Measurements from ENCODE around the gene TRAF3. TPM values are rescaled to one million over a fixed set of nuclear protein-coding genes. Genes with fewer than 3 reads are reported as not detected.

TRAF3 gene
- total RNA-seq, 2 experiments from 2014 or later: 39.1 to 40.2 TPM

DNA sequence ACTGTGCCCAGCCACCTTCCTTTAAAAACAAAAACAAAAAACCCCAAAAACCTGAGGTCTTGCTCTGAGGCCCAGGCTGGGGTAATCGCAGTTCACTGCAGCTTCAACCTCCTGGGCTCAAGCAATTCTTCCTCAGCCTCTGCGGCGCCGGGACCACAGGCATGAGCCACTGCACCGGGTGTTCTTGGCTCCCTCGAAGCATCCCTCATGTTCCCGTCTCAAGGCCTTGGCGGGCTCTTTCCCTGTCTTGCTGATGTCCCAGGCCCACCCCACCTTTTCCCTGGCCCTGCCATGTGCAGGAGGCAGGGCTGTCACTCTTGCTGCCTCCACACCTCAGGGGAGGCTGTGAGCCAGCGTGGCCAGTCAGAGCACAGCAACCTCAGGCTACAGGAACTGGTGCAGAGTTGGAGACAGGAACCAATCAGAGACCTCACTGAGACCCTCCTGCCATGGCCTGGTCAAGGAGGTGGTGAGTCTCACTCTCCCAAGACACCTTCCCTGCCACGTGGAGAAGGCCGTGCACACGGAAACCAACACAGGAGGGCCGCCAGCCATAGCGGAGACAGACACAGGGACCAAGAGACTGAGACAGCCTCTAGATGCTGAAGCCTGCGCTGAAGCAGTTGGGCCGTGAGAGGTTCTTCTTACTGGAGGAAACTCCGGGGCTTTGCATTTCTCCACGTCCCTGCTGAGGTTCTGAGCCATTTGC is 139.3 kb downstream of the TRAF3 start:
- no peaks in the 10 kb centered on the region for H3K9me3 Mint-ChIP-seq
- H3K36me3 Mint-ChIP-seq (ENCODE audit: low read depth): no peaks in the 10 kb centered on the region
- ChIA-PET CTCF (interaction anchor here (3.9 kb wide), 1 partner anchor 222 kb away, joined by 25 read pairs; no protein-coding TSS in a partner anchor), POLR2A (interaction anchor here (0.6 to 1.3 kb wide), 2 partner anchors 20 to 138 kb away, joined by 3 read pairs; no protein-coding TSS in a partner anchor)
- DNase-seq: no peak
- no peaks in the 10 kb centered on the region for H3K27me3 Mint-ChIP-seq
- intact Hi-C loops (cut with micrococcal nuclease): loop anchor here (5.0 kb wide), 1 partner anchor 224 kb away; no protein-coding TSS in a partner anchor
- H3K4me1 Mint-ChIP-seq (ENCODE audit: low read depth): no peaks in the 10 kb centered on the region
- ATAC-seq: no peak
- H3K4me3 Mint-ChIP-seq: no peak overlapping the region
- TF ChIP-seq, protein P1, sequence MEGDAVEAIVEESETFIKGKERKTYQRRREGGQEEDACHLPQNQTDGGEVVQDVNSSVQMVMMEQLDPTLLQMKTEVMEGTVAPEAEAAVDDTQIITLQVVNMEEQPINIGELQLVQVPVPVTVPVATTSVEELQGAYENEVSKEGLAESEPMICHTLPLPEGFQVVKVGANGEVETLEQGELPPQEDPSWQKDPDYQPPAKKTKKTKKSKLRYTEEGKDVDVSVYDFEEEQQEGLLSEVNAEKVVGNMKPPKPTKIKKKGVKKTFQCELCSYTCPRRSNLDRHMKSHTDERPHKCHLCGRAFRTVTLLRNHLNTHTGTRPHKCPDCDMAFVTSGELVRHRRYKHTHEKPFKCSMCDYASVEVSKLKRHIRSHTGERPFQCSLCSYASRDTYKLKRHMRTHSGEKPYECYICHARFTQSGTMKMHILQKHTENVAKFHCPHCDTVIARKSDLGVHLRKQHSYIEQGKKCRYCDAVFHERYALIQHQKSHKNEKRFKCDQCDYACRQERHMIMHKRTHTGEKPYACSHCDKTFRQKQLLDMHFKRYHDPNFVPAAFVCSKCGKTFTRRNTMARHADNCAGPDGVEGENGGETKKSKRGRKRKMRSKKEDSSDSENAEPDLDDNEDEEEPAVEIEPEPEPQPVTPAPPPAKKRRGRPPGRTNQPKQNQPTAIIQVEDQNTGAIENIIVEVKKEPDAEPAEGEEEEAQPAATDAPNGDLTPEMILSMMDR (IDR thresholded peaks at IDR 0.05): no peak
- no peak overlapping the region for H3K27ac Mint-ChIP-seq

DNA sequence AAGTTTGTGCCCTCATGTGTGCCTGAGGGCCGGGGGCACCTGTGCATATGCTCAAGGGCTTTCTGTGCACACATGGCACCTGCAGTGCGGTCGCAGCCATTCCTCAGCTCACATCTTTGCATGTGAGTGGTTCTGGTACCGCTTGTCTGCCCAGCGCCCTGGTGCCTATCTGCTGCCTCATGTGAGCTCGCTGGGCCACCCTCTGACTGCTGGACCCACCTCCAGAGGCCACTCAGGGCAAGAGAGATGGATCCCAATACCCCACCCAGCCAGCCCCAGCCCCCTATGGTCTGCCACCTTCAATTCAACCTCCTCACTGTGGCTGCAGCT is 139.8 kb downstream of the TRAF3 start:
- Mint-ChIP-seq H3K4me3 (no peak overlapping the region), H3K27ac (peak overlapping the region; percentile 50), H3K4me1 (ENCODE audit: low read depth) (no peaks in the 10 kb centered on the region), H3K27me3 (no peaks in the 10 kb centered on the region), H3K36me3 (ENCODE audit: low read depth) (no peaks in the 10 kb centered on the region), H3K9me3 (no peaks in the 10 kb centered on the region)
- TF ChIP-seq, protein P1 (IDR thresholded peaks at IDR 0.05): no peak
- ATAC-seq (no peak), DNase-seq (no peak)
- POLR2A ChIA-PET: interaction anchor here (0.6 kb wide), 1 partner anchor 138 kb away, joined by 3 read pairs; no protein-coding TSS in a partner anchor
- CTCF ChIA-PET: interaction anchor here (3.9 kb wide), 1 partner anchor 223 kb away, joined by 25 read pairs; no protein-coding TSS in a partner anchor
- intact Hi-C loops (cut with micrococcal nuclease): loop anchor here (5.0 kb wide), 1 partner anchor 225 kb away; no protein-coding TSS in a partner anchor

DNA sequence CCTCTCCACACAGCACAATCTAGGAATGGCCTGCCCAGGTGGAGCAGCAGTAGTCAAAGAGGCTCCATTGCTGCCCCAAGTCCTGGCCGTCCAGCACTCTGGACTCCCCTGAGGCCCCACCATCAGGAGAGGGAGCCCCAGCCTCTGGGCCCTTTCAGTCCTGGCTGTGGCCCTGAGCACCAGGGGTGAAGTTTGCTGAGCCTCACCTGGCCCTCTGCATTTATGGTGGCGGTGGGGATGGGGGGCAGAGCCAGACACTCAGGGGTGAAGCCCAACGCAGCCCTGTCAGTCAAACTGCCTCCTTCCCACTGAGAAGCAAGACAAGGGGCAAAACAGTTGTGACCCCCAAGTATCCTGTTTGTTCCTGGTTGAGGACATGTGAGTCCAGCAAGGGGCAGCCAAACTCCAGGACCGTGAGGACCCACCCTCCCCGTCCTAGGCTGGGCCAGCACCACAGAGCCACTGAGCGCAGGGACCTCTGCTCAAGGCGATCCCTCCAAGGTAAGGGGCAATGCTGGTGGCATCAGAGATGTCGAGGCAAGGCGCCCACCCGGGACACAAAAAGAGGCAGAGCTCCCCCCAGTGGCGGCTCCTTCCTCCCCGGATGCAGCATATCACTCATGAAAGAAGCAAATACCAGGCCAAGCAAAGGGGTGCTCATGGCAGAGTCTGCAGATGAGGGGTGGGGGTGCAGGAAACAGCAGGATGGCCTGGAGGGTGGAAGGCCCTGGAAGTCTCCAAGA is 140.4 kb downstream of the TRAF3 start:
- TF ChIP-seq, protein P1 (IDR thresholded peaks at IDR 0.05): peak; percentile 64
- intact Hi-C loops (cut with micrococcal nuclease): loop anchor here (5.0 kb wide), 1 partner anchor 225 kb away; no protein-coding TSS in a partner anchor
- DNase-seq: peak; percentile 87
- Mint-ChIP-seq H3K27ac (peak overlapping the region; percentile 50), H3K36me3 (ENCODE audit: low read depth) (no peaks in the 10 kb centered on the region), H3K4me3 (no peak overlapping the region), H3K9me3 (no peaks in the 10 kb centered on the region), H3K27me3 (no peaks in the 10 kb centered on the region), H3K4me1 (ENCODE audit: low read depth) (no peaks in the 10 kb centered on the region)
- POLR2A ChIA-PET: interaction anchor here (0.6 kb wide), 1 partner anchor 494 kb away, joined by 3 read pairs; no protein-coding TSS in a partner anchor
- peak; percentile 76 for ATAC-seq
- CTCF ChIA-PET: interaction anchor here (0.9 to 3.9 kb wide), 3 partner anchors 13 to 474 kb away, joined by 3 to 25 read pairs (median 3); no protein-coding TSS in a partner anchor

DNA sequence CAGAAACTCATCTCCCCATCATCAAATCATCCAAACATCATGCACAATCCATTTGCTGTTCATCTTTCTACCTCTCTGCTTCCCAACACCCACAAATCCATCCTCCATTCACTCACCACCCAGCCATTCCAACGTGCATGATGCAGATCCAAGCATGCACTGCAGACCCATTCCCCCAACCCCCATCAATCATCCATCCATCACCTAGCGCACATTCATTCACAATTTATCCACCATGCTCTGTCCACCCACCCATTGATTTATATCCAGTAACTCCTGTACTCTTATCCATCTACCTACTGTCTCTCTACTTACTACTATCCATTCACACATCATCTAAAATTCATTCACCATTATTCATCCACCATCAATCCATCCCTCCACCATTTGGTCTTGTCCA is 141.2 kb downstream of the TRAF3 start:
- intact Hi-C loops (cut with micrococcal nuclease): loop anchor here (5.0 kb wide), 1 partner anchor 226 kb away; no protein-coding TSS in a partner anchor
- no peaks in the 10 kb centered on the region for H3K36me3 Mint-ChIP-seq (ENCODE audit: low read depth)
- no peaks in the 10 kb centered on the region for H3K9me3 Mint-ChIP-seq
- ChIA-PET POLR2A (interaction anchor here (0.6 kb wide), 1 partner anchor 495 kb away, joined by 3 read pairs; no protein-coding TSS in a partner anchor), CTCF (interaction anchor here (1.0 to 3.9 kb wide), 2 partner anchors 224 to 474 kb away, joined by 3 to 25 read pairs; no protein-coding TSS in a partner anchor)
- H3K27me3 Mint-ChIP-seq: peaks cover 4% of the 10 kb centered on the region
- no peak overlapping the region for H3K4me3 Mint-ChIP-seq
- H3K4me1 Mint-ChIP-seq (ENCODE audit: low read depth): peaks cover 3% of the 10 kb centered on the region
- DNase-seq (no peak), ATAC-seq (no peak)
- TF ChIP-seq, protein P1 (IDR thresholded peaks at IDR 0.05): no peak
- no peak overlapping the region for H3K27ac Mint-ChIP-seq
